Measurements from ENCODE around the gene SPAG7. TPM values are rescaled to one million over a fixed set of nuclear protein-coding genes. Genes with fewer than 3 reads are reported as not detected.

SPAG7 gene
- total and polyA plus RNA-seq, 2 of the 8 experiments (the other 6 are each of a cell fraction or from before 2014, with no cell fraction given): 74.2 to 81.9 TPM

DNA sequence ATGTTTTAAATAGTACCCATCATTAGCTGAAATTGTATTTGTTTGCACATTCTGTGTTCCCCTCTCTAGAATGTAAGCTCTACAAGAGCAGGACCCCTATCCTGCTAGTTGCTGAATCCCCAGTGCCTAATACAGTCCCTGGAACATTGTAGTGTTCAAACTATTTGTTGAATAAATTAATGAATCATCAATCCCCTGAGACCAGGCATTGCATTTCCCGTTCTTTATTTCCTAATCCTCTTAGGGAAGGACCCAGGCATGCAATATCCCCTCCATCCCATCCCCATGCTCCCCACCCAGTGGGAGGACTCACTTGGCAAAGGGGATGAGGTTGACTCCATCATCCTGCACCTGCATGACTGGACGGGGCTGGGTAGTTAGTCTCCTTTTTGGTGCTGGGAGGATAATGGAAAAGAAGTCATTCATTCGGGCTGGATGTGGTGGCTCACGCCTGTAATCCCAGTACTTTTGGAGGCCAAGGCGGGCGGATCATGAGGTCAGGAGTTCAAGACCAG lies 26.5 kb upstream of the SPAG7 start:
- H3K9me3 ChIP-seq (ENCODE audit: insufficient read depth in 2 of 2, low read depth in 1 of 2, low read length in 1 of 2): no peaks in the 10 kb centered on the region
- FAIRE-seq (no peak), DNase-seq (ENCODE audit: low read depth in 1 of 2, low spot score in 2 of 2) (no peak)
- no peak overlapping the region for H4K5ac ChIP-seq (ENCODE audit: insufficient read length, low read depth, low read length)
- no peak overlapping the region for H2BK5ac ChIP-seq (ENCODE audit: low read depth, low read length)
- ChIA-PET POLR2A (ENCODE audit: partially characterized antibody) (interaction anchor here (1.2 to 1.9 kb wide), 2 partner anchors 30 to 42 kb away, joined by 3 to 4 read pairs; no protein-coding TSS in a partner anchor), CTCF (ENCODE audit: partially characterized antibody) (interaction anchor here (1.5 kb wide), 1 partner anchor 13 kb away, joined by 5 read pairs; no protein-coding TSS in a partner anchor)
- H4K20me1 ChIP-seq (replicated peaks in 1 of 2; ENCODE audit: control insufficient read depth in 1 of 2, insufficient read depth in 2 of 2, low read length in 2 of 2): no peaks in the 10 kb centered on the region
- H3K79me2 ChIP-seq (ENCODE audit: control insufficient read depth in 1 of 2, insufficient read depth in 2 of 2, low read length in 2 of 2): peaks cover 0 to 8% of the 10 kb centered on the region in 2 experiments; a peak in 2 of 4 replicates
- no peaks in the 10 kb centered on the region for H3K36me3 ChIP-seq (ENCODE audit: control insufficient read depth in 2 of 4, insufficient read depth in 4 of 4, low read length in 3 of 4)
- H3K79me1 ChIP-seq (ENCODE audit: low read depth, low read length): peaks cover 8% of the 10 kb centered on the region
- H2BK120ac ChIP-seq (replicated peaks; ENCODE audit: low read depth, low read length): no peak overlapping the region
- H4K8ac ChIP-seq (ENCODE audit: extremely low read depth, insufficient read depth, low read length): no peak overlapping the region
- no peak overlapping the region for H2AFZ ChIP-seq (ENCODE audit: low read length)
- H4K91ac ChIP-seq (replicated peaks; ENCODE audit: insufficient read length, low read length): no peak overlapping the region
- H3K4me3 ChIP-seq (ENCODE audit: extremely low read depth in 1 of 4, insufficient read depth in 2 of 4, low read depth in 3 of 4, low read length in 4 of 4): no peak overlapping the region
- no peak overlapping the region for H3K27ac ChIP-seq (ENCODE audit: low read depth, low read length)
- H2BK15ac ChIP-seq (ENCODE audit: low read length): no peak overlapping the region
- H2BK20ac ChIP-seq (ENCODE audit: low read length): no peak overlapping the region
- H3K23me2 ChIP-seq (ENCODE audit: low read depth, low read length): peaks cover 13% of the 10 kb centered on the region
- H3K18ac ChIP-seq (ENCODE audit: extremely low read depth, low read length): no peak overlapping the region
- H3K4me1 ChIP-seq (replicated peaks in 1 of 4; ENCODE audit: control insufficient read depth in 3 of 4, insufficient read depth in 4 of 4, low read length in 3 of 4): peaks cover under 1 to 8% (median 7%) of the 10 kb centered on the region in 4 experiments
- H3K4me2 ChIP-seq (ENCODE audit: insufficient read depth in 1 of 2, low read depth in 2 of 2, low read length in 2 of 2): no peak overlapping the region
- no peak overlapping the region for H3K23ac ChIP-seq (ENCODE audit: insufficient read length)
- no peak overlapping the region for H2BK12ac ChIP-seq (ENCODE audit: low read depth, low read length)
- no peak overlapping the region for H3K14ac ChIP-seq (ENCODE audit: insufficient read length)
- no peak overlapping the region for H2AK5ac ChIP-seq (ENCODE audit: low read depth, low read length)
- no peak overlapping the region for H3K9ac ChIP-seq (replicated peaks in 1 of 4; ENCODE audit: extremely low read depth in 1 of 4, low read depth in 3 of 4, low read length in 3 of 4)
- H3K4ac ChIP-seq (replicated peaks; ENCODE audit: insufficient read length, low read depth, low read length): no peak overlapping the region
- no peak overlapping the region for H3K56ac ChIP-seq (replicated peaks; ENCODE audit: insufficient read length, low read depth, low read length)
- peaks cover 0 to 14% (median 2%) of the 10 kb centered on the region in 4 experiments; a peak in 4 of 7 replicates for H3K27me3 ChIP-seq (replicated peaks in 1 of 4; ENCODE audit: control insufficient read depth in 3 of 4, extremely low read depth in 1 of 4, insufficient read depth in 3 of 4, low read length in 3 of 4)
- WGBS, 2 experiments (ENCODE audit: extremely low coverage in 1 of 2, insufficient coverage in 1 of 2, insufficient read length in 1 of 2, insufficient replicate concordance in 2 of 2, low coverage in 1 of 2, low lambda C conversion rate in 2 of 2, missing lambda C conversion rate in 1 of 2): 86% methylated on average over 6 of the region's 6 CpGs; no CpG with 5 or more reads in 1 of the 2 experiments
- TF ChIP-seq EZH2 (IDR thresholded peaks at IDR 0.05; ENCODE audit: low read depth, low read length, severe bottlenecking) (no peak), POLR2A (IDR thresholded peaks at IDR 0.05; ENCODE audit: control extremely low read depth in 1 of 2, low read depth in 2 of 2, low read length in 2 of 2) (no peak), PHF8 (conservative IDR thresholded peaks at IDR 0.05; ENCODE audit: low read depth, low read length) (no peak)
